DMS 273 (cell line): ENCODE results near the gene EHD3.

ENCODE experiments used
- DNase-seq: peaks from one replicate; lab custom pipeline; 2025; ENCODE audit not compliant: unreplicated experiment; lab: John Stamatoyannopoulos, UW

EHD3 gene

GRCh38 chr2:31233741-31234682 lies at the start of gene EHD3:
EHD3 (plus strand) TSS chr2:31234152; CDS start chr2:31234622, 470 bp downstream.
- DNase-seq = peak; percentile 98

- DNase-seq = no peak
Observed at GRCh38 chr2:31187166-31187565, 46.8 kb upstream of the EHD3 start.

- DNase-seq = no peak
Observed at GRCh38 chr2:31188131-31188530, 45.8 kb upstream of the EHD3 start.

GRCh38 chr2:31189141-31189540 lies 44.8 kb upstream of the EHD3 start:
- DNase-seq = no peak

GRCh38 chr2:31190188-31190587 lies 43.8 kb upstream of the EHD3 start:
- no peak for DNase-seq

GRCh38 chr2:31191931-31192330 lies 42.0 kb upstream of the EHD3 start:
- no peak for DNase-seq

GRCh38 chr2:31192396-31192795 lies 41.6 kb upstream of the EHD3 start:
- no peak for DNase-seq

- DNase-seq = no peak
Observed at GRCh38 chr2:31192851-31193392, 41.0 kb upstream of the EHD3 start.

GRCh38 chr2:31193806-31194205 lies 40.1 kb upstream of the EHD3 start:
- no peak for DNase-seq

GRCh38 chr2:31196622-31197021 lies 37.3 kb upstream of the EHD3 start:
- no peak for DNase-seq

- no peak for DNase-seq
Observed at GRCh38 chr2:31197166-31197565, 36.8 kb upstream of the EHD3 start.

GRCh38 chr2:31197669-31198068 lies 36.3 kb upstream of the EHD3 start:
- DNase-seq = no peak

GRCh38 chr2:31199206-31199605 lies 34.7 kb upstream of the EHD3 start:
- DNase-seq = no peak

GRCh38 chr2:31200972-31201371 lies 33.0 kb upstream of the EHD3 start:
- DNase-seq = no peak

GRCh38 chr2:31202041-31202440 lies 31.9 kb upstream of the EHD3 start:
- no peak for DNase-seq

GRCh38 chr2:31202833-31203232 lies 31.1 kb upstream of the EHD3 start:
- peak; percentile 9 for DNase-seq

- peak; percentile 17 for DNase-seq
Observed at GRCh38 chr2:31203916-31204315, 30.0 kb upstream of the EHD3 start.

GRCh38 chr2:31204783-31205182 lies 29.2 kb upstream of the EHD3 start:
- DNase-seq = peak; percentile 85

- peak; percentile 86 for DNase-seq
Observed at GRCh38 chr2:31205186-31205585, 28.8 kb upstream of the EHD3 start.

GRCh38 chr2:31205613-31206012 lies 28.3 kb upstream of the EHD3 start:
- DNase-seq = no peak

- DNase-seq = no peak
Observed at GRCh38 chr2:31207790-31208189, 26.2 kb upstream of the EHD3 start.

GRCh38 chr2:31208240-31208639 lies 25.7 kb upstream of the EHD3 start:
- no peak for DNase-seq
